GM19023 (cell line): ENCODE results near the gene PPP1R16B.
A peak's percentile ranks its signal among the peaks of the same experiment; 100 is the strongest.

ENCODE experiments used
- ATAC-seq: cut with Tn5 transposase; IDR thresholded peaks from one replicate; pipeline ENCODE4 v1.9.1; 2021; ENCODE audit warnings: mild to moderate bottlenecking, moderate library complexity; ENCODE audit not compliant: unreplicated experiment

The PPP1R16B gene

GRCh38 chr20:38873050-38873581 is 67.6 kb downstream of the PPP1R16B start:
- ATAC-seq: peak; percentile 60

GRCh38 chr20:38874460-38875174 is 69.1 kb downstream of the PPP1R16B start:
- no peak for ATAC-seq

- ATAC-seq: peak; percentile 61
Observed at GRCh38 chr20:38875175-38875993, 69.9 kb downstream of the PPP1R16B start.

GRCh38 chr20:38877483-38877882 is 72.0 kb downstream of the PPP1R16B start:
- no peak for ATAC-seq

- no peak for ATAC-seq
Observed at GRCh38 chr20:38878866-38879265, 73.4 kb downstream of the PPP1R16B start.

GRCh38 chr20:38880952-38881735 is 75.6 kb downstream of the PPP1R16B start:
- no peak for ATAC-seq

GRCh38 chr20:38881806-38882440 is 76.4 kb downstream of the PPP1R16B start:
- ATAC-seq: no peak

- ATAC-seq: no peak
Observed at GRCh38 chr20:38882600-38882999, 77.1 kb downstream of the PPP1R16B start.

GRCh38 chr20:38883081-38883980 is 77.8 kb downstream of the PPP1R16B start:
- no peak for ATAC-seq

GRCh38 chr20:38883981-38884733 is 78.7 kb downstream of the PPP1R16B start:
- ATAC-seq: no peak

- ATAC-seq: no peak
Observed at GRCh38 chr20:38885357-38885756, 79.9 kb downstream of the PPP1R16B start.

- no peak for ATAC-seq
Observed at GRCh38 chr20:38888059-38888831, 82.7 kb downstream of the PPP1R16B start.

- ATAC-seq: no peak
Observed at GRCh38 chr20:38889050-38889449, 83.6 kb downstream of the PPP1R16B start.

- no peak for ATAC-seq
Observed at GRCh38 chr20:38889792-38890496, 84.4 kb downstream of the PPP1R16B start.

- no peak for ATAC-seq
Observed at GRCh38 chr20:38890497-38890818, 85.0 kb downstream of the PPP1R16B start.

- peak; percentile 45 for ATAC-seq
Observed at GRCh38 chr20:38892091-38892981, 86.8 kb downstream of the PPP1R16B start.
